NOMO-1 treated with DMSO at 0.1 percent for 48 hours (cell line): ENCODE measurements around the gene SFI1.

Experiments used
- DNase-seq: peaks from one replicate; lab custom pipeline; 2025; ENCODE audit not compliant: unreplicated experiment; lab: John Stamatoyannopoulos, UW

The SFI1 gene

DNA sequence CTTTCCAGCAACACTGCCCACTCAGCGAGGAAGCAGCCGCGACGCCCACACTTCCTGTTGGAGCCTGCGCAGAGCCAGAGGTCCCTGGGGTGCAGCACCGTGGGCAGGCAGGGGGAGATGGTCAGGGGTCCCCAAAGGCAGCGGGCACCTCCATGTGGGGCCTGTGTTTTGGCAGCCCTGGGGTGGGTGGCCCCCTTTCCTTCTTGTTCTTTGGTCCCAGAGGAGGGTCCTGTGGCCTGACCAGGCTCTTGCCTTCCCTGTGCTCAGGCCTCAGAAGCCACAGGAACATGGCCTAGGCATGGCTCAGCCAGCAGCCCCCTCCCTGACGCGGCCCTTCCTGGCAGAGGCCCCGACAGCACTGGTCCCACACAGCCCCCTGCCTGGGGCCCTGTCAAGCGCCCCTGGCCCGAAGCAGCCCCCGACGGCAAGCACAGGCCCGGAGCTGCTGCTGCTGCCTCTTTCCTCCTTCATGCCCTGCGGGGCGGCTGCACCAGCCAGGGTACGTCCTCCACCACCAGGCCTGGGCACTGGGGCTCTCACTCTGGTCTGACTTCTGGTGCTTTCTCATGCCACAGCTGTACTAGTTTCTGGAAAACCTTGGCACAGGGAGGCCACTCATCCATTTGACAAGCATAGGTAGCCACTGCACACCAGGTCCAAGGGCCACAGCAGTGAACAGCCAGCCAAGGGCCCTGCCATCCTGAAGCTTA, 118.6 kb downstream of the SFI1 start:
- no peak for DNase-seq

DNA sequence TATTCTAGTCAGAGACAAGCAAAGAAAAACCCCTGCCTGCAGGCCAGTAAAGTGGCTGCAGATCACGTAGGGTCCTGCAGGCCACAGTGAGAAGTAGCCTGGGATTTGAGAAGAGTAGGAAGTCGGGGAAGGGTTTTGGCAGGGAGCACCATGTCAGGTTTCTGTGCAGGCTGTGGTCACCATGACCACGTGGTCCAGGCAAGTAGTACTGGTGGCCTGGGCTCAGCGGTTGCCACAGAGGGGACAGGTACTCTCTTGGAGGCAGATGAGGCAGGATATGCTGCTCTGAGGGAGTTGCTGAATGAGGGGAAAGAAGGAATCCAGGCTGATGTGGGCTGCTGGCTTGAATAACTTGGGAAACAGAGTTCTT, 119.1 kb downstream of the SFI1 start:
- no peak for DNase-seq

DNA sequence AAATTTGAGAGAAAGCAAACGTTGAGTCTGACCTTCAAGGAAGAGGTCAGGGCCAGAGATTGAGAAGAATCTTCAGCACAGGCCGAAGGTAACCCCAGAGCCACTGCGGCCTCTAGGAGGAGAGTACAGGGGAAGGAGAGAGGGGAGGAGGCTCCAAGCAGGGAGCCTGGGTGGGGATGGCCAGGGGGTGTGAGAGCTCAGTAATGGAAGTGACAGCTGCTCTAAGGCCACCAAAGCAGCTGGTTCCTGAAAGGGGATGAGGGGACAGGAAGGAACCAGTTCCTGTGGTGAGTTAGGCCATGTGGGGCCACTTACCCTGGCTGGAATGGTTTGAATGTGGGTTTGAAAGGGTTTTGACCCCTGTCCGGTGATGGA, 119.6 kb downstream of the SFI1 start:
- DNase-seq = peak; percentile 12

DNA sequence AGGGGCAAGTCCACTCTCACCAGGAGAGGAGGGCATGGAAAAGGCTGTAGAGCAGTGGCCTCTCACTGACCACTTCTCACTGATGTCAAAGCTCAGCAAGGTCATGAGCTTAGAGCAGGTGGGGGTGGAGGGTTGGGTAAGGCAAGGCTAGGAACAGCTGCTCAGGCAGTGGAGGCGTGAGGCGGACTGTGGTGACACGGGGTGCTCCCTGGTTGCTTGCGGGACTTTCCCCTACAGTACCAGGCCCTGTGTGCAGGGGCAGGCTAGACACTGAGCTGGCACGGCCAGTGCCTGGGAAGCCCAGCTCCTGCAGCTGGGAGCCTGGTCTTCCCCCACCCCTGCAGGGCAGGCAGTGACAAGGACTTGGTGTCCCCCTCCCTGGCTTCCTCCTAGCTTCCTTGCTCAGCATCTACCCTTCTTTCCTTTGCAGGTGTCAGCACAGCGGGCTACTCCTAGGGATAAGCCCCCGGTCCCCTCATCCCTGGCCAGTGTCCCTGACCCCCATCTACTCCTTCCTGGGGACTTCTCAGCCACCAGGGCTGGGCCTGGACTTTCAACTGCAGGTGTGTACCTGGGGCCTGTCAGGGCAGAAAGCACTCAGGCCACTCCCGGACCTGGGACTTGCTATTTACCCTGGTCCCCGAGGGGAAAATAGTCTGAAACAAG, 120.1 kb downstream of the SFI1 start:
- DNase-seq = no peak

DNA sequence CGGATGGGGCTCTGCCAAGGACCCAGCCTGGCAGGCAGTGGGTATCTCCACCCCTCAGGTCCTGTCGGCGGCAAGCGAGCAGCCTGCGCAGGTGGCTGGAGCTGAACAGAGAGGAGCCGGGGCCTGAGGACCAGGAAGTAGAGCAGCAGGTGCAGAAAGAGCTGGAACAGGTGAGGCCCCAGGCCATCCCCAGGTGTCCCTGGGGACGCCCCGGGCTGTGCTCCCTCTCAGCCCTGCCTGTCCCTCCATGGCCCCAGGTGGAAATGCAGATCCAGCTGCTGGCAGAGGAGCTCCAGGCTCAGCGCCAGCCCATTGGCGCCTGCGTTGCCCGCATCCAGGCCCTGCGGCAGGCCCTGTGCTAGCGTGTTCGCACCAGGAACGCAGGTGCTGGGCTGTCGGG, 121.7 kb downstream of the SFI1 start:
- DNase-seq = no peak

DNA sequence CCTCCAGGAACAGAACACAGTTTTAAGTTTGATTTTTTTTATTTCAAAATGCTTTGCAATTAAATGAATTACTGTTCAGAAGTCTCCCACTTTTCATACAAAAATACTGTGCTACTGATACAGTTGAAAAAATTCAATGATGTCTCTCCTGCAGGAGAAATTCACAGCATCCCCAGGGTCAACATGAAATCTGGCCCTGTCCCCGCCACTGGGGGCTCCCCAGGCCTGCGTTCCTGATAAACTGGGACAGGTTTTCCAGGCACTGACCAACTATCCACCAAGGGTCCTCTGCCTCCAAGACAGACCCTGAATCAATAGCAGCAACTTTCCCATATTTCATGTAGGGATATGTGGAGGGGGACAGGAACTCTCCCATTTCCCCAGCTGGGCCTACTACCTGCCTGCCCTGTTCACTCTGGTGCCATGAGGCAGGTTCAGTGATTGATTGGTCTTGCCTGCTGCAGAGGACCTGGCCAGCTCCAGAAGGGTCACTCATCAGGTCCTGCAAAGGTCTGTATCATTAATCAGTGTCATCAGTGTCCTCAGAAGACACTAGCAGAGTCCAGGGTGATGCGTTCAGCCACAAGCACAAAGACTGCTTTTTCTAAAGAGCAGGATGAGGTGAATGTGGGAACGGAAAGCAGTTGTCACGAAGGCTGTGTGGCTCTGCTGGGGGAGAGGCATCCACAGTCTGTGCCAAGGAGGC, 122.3 kb downstream of the SFI1 start:
- DNase-seq = no peak

DNA sequence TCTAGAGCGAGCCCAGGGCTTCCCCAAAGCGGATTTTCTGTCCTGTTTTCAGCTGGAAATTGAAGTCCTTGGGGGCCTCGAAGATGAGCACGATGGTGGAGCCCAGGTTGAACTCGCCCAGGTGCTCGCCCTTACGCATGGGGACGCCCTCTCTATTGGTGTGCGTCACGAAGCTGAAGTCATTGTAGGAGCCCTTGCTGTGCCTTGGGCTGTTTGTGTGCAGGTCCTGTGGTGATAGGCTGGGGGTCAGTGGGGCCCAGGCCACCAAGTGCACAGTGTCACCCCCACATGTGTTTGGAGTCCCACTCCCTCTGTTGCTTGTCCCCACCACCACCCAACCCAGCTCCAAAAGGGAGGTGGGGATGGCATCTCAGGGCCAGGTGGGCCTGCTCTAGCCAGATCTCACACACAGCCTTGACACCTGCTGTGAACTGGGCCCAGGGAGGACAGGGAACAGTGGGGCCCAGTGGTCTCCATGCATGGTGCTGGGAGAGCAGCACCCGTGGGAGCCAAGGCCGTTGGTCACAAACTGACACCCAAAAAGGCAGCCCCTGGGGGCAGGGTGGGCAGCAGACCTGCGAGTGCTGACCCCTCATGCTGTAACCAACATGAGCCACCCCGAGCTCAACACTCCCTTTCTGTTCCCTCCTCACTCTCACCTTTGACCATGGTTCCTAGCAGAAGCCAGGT, 123.4 kb downstream of the SFI1 start:
- no peak for DNase-seq

DNA sequence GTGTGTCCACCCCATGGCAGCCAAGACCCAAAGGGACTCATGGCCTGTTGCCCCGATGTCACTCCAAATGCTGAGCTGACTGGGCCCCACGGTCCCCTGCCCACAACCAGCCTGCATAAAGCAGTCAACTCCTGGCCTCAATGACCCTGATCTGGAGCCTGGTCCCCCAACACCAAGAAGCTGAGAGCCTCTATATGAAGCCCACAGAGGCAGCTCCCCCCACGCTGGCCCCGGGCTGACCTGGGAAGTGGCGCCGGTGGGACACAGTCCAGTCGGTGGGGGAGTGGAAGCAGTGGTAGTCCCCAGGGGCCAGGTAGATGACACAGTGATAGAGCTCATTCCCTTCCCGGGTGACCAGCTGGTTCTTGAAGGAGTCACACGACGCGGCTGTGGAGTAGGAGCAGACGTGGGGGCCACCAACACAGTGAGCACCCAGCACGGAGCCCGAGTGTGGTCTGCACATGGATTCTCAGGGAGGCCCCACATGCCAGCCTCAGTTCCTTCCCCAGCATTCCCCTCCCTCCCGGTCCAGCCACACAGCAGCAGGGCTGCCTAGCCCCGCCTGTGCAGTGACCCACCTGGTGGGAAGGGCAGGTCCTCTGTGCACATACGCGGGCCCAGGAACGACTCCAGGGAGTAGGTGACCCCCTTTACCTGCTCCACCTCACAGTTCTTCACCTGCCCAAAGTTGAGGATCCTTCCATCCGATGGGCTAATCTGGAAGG, 124.6 kb downstream of the SFI1 start:
- no peak for DNase-seq

DNA sequence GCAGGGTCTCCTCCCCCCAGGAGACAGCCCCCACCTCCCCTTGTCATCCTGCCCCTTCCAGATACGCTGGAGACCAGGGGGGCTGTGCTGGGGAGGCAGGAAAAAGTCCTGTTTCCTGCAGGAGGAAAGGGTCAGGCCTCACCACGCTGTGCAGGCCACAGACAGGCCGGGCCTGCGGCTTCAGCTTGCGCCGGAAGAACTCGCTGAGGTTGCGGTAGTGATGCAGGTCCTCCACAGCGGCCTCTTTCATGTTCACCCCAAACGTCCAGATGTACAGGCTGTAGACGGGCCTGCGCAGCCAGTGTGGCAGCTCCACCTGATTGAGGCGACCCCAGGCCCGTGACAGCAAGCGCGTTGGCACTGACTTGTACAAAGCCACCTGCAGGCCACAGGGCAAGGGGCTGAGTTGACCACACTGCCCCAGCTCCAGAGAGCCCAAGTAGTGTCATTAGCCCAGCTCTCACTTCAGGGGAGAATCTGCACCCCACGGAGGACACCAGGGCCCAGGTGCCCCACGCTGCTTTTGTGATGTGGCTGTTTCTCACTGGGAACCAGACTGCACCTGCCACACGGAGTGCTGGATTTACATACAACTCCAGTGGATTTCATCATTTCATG, 125.3 kb downstream of the SFI1 start:
- no peak for DNase-seq

DNA sequence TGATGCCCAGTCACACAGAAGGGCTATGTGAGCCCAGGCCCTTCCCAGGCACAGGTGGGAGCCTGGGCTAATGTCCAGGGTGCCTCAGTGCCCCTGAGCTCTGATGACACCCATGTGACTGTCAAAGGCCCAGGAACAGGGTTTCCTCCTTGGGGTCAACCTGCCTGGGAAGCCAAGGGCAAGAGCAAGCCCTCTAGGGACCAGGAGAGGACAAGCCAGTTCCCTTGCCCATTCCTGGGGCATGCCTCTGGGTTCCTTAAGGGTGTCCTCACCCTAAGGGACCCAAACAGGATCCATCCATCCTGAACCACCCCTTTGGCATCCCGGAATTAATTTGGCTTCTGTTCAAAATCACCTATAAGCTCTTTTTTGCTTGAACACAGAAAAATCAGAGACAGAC, 126.6 kb downstream of the SFI1 start:
- no peak for DNase-seq

DNA sequence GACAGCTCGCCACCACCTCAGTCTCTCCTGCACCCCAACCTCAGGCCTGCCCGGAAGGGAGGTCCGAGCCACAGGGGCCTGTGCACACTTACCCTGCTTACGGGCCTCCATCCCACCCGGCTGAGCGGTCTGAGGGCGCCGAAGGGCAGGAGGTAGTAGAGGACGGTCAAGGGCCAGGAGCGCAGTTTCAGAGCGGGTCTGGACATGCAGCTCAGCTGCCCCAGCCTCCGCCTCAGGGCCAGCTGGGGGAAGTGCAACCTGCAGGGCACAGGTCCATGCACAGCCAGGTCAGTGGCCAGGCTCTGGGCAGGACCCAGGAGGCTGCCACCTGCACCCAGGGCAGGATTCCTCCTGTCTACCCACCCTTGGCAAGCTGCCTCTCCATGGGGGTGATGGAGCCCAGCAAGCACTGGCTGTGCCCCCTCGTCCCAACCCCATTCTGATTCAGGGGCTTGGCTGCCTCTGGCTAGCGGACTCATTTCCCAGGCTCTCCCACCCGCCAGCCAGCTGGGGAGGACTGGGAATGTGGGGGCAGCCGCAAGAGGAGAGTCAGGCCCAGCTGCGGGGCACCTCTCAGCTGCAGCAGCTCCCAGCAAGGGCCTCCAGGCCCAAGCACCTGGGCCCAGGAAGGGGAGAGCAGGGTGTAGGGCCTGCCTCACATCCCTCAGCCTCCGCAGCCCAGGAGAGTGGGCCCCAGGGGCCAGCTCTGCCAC, 127.4 kb downstream of the SFI1 start:
- no peak for DNase-seq

DNA sequence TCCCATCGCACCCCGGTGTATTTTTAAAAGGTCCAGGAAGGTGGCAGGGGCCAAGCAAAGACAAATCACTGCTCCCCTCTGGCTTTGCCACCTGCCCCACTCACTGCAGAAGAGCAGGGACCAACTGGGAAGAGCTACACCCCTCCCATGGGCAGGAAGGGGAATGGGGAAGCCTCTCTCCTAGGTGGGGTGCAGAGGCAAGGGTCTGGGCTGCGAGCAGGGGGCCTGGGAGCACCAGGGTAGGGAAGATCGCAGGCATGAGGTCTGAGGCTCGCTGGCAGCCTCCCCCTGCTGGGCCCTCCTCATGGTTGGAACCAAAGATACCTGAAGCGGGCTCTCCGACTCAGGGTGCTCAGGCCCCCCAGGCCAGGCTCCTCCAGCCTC, 128.9 kb downstream of the SFI1 start:
- DNase-seq = no peak

DNA sequence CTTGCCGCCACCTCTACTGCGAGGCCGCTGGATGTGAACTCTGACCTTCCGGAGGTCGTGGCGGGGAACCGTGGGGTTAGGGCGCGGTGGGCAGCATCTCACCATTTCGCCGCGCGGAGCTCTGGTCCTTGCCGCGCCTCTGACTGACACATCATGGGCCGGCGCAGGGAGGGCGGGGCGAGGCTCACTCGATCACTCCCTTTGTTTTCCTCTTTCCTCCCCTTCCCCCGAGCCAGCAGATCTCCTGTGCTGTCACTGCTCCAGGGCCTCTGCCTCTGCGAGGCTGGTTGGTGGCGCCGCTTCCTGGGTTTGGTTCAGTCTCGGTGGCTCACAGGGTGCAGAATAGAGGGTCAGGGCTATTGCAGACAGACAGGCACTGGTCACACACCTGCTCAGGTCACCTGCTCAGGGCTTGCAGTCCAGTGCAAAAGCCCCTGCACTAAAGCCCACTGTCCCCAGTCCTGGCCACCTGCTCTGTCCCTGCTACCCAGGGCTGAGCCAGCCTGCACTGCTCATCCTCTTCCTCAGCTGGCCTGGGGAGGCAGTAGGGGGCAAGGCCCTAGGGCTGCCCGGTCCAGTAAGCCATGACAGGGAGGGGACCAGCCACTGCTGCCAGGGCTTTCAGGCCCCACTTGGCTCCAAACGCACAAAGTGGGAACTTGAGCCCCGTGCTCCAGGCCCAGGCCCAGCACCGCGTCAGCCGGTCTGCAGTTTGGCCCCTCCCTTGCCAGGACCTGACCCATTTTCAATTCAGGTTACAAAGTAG, 129.5 kb downstream of the SFI1 start:
- DNase-seq = no peak

DNA sequence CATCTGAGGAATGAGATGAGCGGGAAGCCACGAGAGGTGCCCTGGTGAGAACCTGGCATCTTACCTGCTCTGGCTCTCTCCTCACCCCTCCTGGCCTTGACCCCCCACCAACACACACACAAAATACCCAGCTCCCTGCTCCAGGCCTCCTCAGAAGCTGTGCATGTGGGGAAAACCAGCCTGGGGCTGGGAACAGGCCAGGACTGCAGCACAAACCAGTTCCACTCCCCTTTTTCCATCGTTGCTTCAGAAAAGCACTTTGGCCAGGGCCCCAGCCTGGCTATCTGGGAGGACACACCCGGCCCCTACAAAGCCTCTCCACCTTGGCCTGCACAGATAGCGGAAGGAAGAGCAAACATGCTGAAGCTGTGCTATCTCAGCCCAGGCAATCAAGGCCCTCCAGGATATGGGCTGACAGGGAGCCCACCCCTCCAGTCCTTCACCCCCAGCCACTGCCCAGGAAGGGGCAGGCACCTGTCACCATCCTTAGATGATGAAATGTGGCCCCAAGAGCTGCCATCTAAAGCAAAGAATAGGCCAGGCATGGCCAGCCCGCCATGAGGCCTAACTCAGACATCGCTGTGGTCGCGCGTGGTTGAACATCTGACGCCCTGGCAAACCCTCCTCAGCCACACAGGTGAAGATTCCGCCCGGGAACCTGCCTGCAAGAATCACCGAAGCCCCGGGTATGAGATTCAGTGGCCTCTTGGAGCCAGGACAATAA, 130.3 kb downstream of the SFI1 start:
- DNase-seq = no peak

DNA sequence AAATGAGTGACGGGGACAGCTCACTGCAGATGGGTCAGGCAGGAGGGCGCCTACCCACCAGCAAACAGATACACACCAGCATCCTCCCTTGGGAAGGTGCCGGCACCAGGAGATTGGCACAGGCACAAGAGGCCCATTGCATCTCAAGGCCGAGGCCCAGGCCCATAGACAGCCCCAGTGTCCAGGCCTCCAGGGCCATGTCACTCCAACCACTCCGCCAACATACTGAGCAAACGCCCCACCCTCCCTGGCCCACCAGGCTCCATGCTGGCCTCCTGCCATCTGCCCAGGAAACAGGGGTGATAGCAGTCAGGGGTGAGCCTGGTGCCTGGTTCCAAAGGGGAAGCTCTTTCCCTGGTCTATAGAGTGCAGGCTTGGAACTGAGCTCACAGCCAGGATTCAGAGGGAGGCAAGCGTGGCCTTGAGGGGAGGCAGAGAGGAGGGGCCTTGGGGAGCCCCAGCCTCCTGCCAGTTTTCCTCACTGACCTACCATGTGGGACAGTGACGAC, 130.9 kb downstream of the SFI1 start:
- DNase-seq = no peak

DNA sequence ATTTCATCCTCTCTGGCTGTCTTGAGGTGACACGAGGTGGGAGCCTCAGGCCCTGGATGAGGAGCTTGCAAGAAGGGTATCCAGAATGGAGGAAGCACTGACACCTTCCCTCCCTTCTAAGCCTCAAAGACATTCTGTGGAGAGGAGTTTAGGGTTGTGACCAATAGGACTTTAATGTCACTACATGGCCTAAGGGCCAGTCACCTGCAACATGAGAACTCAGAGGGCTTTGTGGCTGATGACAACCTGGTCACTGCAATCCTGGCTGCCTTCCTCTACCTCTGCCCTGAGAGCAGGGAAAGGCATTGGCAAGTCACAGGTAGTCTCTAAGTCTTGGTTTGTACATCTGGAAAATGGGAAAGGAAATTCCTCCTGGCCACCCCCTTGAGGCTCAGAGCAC, 132.0 kb downstream of the SFI1 start:
- DNase-seq = no peak

DNA sequence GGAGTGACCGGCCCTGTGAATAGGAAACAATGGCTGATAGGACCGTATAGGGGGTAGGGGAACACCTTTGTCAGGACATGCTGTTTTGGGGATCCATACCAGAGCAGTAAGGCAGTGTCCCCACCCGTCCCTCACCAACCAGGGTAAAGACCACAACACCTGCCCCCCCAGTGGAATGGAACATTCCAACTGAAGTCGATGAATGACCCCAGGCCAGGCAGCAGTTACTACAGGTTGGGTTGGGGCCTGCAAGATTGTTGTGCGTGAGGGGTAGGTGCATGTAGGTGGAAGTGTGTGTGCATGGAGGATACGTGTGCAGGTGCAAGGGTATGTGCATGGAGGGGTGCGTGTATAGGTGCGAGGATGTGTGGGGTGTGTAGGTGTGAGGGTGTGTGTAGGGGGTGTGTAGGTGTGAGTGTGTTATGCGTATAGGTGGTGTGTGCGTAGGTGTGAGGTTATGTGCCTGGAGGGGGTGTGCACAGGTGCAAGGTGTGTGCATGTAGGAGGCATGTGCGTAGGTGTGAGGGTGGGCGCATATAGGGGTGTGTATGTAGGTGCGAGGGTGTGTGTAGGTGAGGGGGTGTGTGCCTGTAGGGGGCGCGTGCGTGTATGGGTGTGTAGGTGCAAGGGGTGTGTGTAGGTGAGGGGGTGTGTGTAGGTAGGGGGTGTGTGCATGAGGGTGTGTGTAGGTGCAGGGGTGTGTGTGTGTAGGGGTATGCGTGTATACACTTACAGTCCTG, 132.8 kb downstream of the SFI1 start:
- DNase-seq = no peak

DNA sequence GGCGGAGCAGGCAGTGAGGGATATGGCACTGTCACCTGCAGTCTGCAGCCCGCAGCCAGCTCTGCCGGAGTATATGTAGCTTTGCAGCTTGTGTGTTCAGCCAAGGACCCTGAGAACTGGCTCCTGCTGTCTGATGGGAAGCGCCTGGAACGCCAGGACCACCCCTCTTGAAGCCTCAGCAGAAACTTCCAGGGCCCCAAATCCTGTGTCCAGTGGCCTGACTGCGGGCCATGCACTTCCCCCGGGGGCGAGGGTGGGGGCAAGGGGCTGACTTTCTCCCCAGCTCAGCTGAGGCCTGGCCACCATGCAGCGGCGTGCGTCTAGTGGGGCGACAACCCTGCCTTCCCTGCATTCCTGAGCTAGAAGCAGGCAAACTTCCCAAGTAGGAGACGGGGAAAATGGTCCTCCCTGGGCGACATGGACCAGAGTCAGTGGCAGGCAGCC, 133.4 kb downstream of the SFI1 start:
- no peak for DNase-seq
